OCI-LY7 (cell line): ENCODE data around the gene VTI1A.

Experiments
- EZH2phosphoT487 ChIP-seq: fragments of 200-600 bp; sonication (generic); IDR thresholded peaks from 2 replicates; pipeline ENCODE4 v1.6.1; 2018; ENCODE audit warnings: low read depth, borderline replicate concordance, mild to moderate bottlenecking, mixed run types, antibody characterized with exemption, low read length, moderate library complexity, mixed read lengths
- TF ChIP-seq, protein P1 (sequence below): fragments of 200-600 bp; sonication (generic); conservative IDR thresholded peaks from 2 replicates; pipeline ENCODE4 v1.5.1; 2014; ENCODE audit warnings: mild to moderate bottlenecking, antibody characterized with exemption, low read length, moderate library complexity, mixed read lengths

GRCh38 chr10:112588225-112588990 lies 141.4 kb downstream of the VTI1A start:
- TF ChIP-seq, protein P1, sequence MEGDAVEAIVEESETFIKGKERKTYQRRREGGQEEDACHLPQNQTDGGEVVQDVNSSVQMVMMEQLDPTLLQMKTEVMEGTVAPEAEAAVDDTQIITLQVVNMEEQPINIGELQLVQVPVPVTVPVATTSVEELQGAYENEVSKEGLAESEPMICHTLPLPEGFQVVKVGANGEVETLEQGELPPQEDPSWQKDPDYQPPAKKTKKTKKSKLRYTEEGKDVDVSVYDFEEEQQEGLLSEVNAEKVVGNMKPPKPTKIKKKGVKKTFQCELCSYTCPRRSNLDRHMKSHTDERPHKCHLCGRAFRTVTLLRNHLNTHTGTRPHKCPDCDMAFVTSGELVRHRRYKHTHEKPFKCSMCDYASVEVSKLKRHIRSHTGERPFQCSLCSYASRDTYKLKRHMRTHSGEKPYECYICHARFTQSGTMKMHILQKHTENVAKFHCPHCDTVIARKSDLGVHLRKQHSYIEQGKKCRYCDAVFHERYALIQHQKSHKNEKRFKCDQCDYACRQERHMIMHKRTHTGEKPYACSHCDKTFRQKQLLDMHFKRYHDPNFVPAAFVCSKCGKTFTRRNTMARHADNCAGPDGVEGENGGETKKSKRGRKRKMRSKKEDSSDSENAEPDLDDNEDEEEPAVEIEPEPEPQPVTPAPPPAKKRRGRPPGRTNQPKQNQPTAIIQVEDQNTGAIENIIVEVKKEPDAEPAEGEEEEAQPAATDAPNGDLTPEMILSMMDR = no peak
- TF ChIP-seq EZH2phosphoT487 = no peak
